Superior temporal gyrus (tissue), 1 donor: ENCODE data around the gene CHDH.

Experiments used
- DNase-seq: peaks from one replicate; pipeline ENCODE4 v3.0.0-alpha.2; 2016; ENCODE audit errors: extremely low spot score

Gene CHDH, protein sequence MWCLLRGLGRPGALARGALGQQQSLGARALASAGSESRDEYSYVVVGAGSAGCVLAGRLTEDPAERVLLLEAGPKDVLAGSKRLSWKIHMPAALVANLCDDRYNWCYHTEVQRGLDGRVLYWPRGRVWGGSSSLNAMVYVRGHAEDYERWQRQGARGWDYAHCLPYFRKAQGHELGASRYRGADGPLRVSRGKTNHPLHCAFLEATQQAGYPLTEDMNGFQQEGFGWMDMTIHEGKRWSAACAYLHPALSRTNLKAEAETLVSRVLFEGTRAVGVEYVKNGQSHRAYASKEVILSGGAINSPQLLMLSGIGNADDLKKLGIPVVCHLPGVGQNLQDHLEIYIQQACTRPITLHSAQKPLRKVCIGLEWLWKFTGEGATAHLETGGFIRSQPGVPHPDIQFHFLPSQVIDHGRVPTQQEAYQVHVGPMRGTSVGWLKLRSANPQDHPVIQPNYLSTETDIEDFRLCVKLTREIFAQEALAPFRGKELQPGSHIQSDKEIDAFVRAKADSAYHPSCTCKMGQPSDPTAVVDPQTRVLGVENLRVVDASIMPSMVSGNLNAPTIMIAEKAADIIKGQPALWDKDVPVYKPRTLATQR

DNA sequence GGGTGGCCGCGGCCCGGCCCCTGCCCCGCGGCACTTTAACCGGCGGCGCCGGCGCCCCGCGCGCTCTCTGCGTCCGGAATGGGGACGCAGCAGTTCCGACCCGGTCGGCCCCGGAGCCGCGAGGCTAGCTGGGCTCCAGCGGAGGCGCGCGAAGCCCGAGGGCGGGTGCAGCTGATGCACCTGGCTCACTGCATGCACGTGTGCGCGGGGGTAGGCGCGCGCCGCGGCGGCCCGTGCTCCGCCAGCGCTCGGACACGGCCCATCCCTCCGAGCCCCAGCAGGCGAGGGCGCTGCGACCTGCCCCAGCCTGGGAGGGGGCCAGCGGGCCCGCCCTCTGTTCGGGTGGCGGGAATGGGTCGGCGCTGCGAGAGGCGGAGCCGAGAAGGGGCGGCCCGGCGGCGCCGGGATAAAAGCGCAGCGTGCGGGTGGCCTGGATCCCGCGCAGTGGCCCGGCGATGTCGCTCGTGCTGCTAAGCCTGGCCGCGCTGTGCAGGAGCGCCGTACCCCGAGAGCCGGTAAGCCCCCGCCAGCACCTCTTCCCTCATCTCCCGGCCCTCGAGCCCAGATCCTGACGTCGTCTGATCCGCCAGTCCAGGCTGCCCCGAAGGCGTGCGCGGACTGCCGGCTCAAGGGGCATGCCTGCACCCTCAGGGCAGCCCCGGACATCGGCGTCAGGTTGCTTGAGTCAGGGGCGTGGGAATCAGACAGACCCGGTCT, at the start of gene CHDH, which contains the start of gene IL17RB:
Gene CHDH, minus strand, starts transcription at position 286 of the 717 bp plus-strand sequence. CDS start 22,411 bp downstream, outside the sequence.
Gene IL17RB, plus strand, starts transcription at position 435 of the 717 bp plus-strand sequence. Its CDS starts 21 bp downstream, at position 456.
- DNase-seq: peak; percentile 71

DNA sequence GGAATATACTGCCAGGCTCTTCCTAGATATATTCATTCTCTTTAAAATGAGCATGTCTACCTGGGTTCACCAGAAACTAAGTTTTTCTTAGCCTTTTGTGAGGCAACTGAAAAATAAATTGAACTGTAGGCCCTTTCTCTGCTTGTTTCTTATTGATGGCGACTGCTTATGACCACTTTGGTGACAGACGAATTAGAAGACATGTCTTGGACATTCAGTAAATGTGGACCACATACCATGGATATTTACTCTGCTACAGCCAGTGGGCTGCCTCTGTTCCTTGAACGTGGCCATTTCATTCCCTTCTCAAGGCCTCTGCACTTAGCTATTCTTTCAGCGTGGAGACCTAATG, 46.0 kb upstream of the CHDH start:
- DNase-seq: no peak

DNA sequence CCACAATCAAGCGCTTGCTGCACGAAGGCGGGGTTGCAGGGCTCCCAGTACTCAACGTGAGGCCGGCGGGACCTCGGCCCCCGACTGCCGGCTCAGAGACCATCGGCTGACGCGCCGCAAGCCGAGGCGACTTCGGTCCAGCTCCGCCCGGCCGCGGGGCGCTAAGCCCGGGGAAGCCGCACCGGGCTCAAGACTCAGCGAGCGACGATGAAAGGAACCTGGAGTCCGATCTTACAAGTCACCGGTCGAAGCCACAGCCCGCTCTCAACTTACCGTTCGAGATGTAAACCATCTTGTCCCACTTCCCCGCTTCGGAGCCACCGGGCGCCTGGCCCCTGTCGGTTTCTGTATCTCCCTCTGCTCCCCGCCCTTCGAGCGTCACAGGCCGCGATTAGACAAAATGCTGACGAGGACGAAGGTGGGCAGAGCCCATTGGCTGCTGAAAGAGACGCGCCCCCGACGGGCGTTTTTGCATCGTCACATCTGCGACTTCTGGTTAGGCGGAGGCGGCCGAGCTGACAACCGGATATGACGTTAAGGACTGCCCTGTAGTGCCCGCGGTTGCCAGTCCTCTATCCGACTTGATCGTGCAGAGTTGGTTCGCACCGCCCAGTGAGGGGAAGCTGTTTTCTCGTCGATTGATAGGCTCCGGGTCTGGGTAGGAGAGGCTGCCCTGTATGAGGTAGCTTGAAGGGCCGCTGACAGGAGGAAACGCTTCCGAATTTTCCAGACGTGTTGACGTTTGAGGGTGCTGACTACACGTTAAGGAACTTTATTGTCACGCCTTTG, 45.5 kb upstream of the CHDH start, which contains the start of gene SELENOK:
Gene SELENOK, minus strand, starts transcription at position 363 of the 789 bp plus-strand sequence.
- DNase-seq: peak; percentile 100

DNA sequence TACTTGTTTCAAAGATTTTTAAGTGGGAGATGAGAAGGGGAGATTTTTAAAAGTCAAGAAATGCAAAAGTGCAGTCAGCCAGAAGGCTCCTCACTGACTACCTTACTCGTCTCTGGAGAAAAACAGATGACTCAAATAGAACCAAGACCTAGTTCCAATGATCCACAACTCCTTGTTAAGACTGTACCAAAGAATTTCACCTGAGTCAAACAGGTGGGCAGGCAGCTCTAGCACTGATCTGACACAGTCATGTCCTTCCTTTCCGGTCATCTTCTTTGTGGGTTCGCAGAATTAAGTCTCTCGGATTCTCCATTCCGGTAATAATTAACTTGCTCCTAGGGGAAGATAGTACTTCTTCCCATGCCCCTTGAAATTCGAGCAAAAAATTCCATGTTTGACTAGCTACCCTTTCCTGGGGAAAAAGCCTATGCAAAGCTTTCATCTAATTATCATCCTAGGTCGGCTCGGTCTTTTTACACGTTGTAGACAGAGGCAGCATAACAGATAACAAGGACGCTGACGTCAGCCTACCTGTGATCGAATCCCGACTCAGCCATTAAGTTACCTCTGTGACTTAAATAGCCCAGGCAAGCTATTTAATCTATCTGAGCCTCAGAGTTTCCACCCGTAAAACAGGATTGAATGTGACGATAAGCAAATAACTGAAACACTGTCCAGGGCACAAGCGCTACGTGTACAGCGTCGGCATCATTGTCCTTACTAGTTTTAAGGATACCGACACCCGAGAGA, 44.7 kb upstream of the CHDH start:
- peak; percentile 36 for DNase-seq

DNA sequence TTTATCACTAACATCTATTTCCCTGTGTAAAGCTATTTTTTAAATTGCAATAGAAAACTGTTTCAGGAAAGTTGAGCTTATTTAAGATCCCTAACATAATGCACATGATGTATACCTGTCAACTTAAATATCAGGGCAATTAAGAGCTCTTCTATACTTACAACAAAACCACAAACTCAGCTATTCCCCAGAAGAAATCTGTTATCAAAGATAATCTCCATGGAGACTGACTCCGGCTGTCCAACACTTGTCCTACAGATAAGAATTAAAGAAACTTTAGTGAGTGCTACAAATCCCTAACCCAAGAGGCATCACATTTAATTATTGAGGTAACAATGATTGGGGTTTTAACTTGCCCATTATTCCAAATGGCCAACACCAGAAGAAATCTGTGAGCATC, 42.0 kb upstream of the CHDH start:
- no peak for DNase-seq

DNA sequence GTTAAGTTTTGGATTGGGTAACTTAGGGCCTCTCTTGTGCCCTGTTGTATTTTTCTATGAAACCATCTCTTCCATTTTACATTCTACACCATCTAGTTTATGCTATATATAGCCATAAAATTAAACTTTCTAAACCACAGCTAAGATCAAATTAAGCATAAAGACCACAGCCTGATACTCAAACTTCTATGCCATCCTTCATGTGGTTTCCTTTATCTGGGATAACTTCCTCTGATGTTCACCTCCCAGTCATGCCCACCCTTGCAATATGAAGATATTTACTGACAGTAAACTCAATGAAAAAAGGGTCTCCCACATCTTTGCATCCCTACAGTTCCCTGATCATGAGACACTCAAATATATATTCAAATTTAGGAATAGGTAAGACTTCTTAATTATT, 41.2 kb upstream of the CHDH start:
- DNase-seq: no peak

DNA sequence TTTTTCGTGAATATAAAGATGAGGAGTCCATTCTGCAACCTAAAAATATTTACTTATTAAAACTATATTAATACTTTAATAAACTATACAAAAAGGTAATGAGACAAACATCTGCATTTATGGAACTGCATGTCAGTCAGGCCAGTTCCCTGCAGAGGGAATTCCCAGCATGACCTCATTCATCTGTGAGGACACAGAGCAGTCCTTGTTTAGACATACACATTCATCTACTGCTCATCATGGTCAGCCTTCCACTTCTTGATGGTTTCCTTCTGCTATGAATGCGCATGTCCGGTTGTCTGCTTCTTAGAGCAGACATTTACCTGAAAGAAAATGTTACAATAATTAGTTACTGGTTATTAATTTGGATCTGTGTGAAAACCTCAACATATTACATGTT, 39.0 kb upstream of the CHDH start:
- peak; percentile 75 for DNase-seq

DNA sequence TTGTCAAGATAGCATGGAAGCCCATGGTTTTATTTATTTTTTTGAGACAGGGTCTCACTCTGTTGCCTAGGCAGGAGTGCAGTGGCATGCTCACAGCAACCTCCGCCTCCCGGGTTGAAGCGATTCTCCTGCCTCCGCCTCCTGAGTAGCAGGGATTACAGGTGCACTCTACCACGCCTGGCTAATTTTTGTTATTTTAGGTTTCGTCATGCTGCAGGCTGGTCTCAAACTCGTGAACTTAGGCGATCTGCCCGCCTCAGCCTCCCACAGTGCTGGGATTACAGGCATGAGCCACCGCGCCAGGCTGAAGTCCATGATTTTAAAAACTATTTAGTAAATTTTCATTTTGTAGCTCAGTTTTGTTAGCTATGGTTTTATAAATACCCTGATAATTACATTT, 38.4 kb upstream of the CHDH start:
- no peak for DNase-seq

DNA sequence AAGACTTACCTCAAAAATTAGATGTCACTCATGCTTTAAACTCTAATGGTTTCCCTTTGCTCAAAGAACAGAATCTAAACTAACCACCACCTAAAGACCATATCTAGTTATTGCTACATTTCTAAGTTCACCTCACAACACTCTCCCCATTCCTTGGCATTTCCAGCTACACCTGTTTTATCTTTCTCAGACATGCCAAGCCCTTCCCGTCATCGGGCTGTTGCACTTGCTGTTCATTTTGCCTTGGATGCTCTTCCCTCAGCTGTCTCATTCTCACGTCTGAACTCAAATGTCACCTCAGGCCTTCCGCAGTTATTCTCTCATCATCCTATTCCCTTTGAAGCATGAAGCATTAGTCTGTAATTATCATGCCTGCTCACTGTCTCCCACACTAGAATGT, 36.8 kb upstream of the CHDH start:
- no peak for DNase-seq

DNA sequence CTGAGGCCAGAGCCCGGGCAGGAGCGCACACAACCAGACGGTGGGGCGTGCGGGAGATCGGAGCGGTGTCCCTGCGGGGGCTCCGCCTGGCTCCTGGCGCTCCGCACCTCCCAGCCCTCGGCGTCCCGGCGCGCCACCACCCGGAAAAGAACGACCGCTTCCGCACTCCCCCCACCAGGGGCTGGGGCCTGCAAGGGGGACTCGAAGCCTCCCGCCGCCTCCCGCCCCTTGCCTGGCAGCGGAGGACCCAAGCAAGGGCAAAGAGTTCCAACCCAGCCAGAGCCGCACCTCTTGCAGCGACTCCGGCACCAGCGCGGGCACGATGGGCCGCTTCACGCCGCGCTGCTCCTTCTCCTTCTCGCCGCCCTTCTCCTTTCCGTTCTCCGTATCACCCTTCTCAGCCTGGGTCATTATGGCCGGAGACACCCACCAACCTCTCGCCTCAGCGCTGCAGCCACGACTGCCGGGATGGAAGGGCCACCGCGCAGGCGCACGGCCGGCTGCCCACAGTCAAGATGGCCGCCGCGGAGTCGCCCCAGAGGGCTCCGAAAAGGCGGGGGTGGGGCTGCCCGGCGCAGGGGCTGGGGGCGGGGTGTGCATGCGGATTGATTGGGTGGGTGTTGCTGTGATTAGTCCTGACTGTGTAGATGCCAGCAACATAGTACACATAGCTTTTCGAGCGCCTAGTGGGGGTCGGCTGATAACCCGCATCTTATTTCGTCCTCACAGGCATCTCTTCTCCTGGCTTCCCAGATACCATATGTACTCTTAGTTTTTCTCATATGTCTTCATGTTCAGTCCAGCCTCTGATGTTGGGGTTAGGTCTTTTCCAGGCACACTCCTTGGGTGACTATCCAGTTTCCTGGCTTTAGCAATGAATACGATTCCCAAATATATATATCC, 35.7 kb upstream of the CHDH start, which contains the start of gene ACTR8:
Gene ACTR8, minus strand, starts transcription at position 462 of the 903 bp plus-strand sequence. Its CDS starts 51 bp downstream, at position 411.
- peak; percentile 80 for DNase-seq

DNA sequence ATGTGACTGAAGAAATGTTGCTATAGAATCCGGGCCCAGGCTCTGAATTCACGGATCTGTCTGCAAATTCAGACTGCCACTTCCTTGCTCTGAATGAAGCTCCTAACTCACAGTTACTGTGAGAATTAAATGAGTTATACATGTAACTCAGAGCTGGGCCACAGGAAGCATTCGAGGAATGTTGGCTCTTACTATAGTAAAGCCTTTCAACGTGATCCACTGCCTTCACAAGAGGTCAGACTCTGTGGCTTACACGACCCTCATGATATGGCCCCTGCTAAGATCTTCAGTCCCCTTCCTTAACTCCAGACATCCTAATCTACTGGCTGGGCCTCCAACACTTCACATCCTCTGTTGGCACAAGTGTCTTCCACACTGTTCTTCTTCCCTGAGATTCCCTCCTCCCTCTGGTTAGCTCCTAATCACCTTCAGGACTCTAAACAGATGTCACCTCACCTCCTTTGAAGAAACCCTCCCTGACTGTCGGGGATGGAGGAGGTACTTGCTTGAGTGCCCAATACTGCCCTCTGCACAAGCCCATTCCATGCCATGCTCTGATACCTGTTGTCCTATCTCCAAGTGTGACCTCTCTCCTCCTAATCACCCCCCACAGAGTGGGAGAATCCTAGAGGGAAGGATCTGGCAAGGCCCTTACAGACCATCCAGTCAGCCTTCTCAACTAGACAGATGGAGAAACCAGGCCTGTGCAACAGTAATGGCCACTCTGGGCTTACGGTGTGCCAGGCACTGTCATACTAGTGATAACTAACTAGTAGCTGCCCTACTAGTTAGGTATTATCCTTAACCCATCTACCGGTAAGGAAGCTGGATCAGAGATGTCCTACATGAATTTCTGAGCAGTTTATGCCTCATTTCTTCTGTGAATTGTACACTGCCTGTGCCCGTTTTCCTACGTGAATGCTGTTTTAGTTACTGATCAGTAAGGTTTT, 34.5 kb upstream of the CHDH start:
- no peak for DNase-seq

DNA sequence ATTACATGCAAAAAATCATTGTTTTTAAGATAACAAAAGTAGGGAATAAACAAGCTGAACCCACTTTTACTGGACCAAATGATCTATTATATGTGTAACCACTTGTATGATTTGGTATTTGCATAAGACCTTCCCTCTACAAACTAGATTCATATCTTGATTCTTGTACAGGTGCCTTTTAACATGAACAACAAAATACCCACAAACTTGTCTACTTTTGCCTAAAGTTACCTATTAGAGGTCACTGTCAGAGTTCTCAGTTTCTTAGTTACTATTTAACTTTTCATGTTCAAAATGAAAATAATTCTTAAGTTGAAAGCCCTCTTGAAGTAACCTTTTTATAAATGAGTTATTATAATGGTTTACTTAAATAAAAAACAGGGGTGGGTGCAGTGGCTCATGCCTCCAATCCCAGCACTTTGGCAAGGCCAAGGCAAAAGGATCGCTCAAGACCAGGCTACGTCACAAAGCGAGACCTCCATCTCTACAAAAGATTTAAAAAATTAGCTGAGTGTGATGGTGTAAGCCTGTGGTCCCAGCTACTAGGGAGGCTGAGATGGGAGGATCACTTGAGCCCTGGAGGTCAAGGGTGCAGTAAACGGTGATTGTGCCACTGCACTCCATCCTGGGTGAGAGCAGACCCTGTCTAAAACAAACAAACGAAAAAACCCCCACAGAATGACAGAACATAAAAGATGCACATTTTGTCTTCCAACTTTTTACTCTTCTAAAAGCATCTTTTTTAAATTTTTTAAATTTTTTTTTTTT, 19.7 kb upstream of the CHDH start:
- DNase-seq: no peak

DNA sequence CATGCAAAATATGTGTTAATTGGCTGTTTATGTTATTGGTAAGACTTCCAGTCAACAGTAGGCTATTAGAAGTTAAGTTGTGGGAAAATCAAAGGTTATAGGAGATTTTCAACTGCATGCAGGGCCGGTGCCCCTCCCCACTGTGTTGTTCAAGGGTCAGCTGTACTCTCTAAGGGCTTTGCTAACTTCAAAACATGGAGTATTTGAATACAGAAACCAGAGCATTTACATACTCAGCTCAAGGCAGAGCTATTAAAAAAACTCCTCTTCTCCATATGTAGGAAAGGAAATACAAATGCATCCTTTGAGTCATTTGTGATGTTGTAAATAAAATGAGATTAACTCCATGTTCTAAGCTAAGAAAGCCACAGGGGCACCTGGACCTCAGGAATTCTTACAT, 16.9 kb upstream of the CHDH start:
- DNase-seq: no peak

DNA sequence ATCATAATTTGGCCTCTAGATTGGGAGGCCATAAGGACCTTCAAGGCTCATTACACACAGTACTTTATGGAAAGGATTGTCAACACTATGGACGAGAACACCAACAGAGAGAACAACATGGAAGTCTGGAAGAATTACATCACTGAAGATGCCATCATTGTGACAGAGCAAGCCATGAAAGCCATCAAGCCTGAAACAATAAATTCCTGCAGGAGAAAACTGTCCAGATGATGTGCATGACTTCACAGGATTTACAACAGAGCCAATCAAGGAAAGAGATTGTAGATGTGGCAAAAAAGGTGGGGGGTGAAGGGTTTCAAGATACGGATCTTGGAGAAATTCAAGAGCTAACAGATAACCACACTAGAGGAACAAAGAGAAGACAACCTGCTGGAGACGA, 16.0 kb upstream of the CHDH start:
- no peak for DNase-seq

DNA sequence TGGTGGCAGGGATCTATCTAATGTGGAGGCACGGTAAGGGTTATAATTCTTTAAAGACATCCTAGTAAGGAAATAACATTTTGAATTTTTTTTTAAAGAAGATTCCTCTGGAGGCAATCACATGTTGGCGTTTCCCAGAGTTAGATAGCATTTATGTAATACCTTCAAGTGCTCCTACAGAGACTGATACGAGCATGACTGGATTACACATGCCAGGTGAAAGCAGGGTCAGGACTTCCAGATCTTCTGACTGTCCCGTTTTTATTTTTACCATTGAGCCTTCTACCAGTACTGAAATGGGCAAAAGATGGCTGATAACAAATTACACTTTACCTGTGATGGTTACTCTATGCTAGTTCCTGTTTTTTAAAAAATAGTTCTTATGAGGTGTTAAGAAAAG, 14.0 kb upstream of the CHDH start:
- DNase-seq: no peak

DNA sequence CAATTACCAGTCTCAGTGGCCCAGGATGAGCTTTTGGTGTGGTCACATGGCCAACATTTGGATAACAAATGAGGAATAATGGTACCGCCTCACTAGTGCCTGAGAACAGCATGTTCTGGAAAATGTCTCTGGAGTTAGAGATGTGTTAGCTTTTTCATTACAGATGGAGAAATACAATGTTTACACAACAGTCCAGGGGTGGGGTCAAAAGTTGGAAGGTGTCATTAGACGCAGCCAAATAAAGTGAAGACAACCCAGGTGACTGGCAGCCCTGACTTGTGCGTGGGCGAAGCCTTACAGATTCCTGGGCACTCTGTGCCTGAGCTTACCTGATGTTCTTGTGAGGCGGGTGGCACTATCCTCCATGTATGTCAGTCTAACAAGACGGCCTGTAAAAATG, 13.0 kb upstream of the CHDH start:
- no peak for DNase-seq

DNA sequence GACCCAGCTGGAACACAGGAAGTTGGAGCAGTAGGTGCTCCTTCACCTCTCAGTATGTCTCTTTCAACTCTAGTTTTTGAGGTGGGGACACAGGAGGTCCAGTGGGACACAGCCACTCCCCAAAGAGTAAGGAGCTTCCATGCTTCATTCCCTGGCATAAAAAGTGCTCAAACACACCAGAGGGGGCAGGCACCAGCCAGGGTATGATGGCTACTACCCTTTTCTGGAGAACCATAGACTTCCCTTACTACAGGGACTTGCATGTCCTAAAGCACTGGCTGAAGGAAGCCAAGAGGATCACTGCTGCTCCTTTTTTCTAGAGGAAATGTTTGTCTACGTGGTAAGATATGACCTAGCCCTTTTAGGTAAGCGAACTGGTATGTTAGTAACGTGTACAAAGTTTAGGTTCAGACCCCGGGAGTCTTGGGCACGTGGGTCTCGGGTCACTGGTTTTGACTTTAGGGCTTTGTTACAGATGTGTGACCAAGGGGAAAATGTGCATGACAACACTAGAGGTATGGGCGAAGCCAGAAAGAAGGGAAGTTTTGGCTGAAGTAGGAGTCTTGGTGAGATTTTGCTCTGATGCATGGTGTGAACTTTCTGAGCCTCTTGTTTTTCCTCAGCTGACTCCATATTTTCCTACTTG, 12.0 kb upstream of the CHDH start:
- no peak for DNase-seq
